ENCODE results near the gene POU2F2. TPM values are rescaled to one million over a fixed set of nuclear protein-coding genes. Genes with fewer than 3 reads are reported as not detected.

Gene POU2F2
- total and polyA plus RNA-seq, 2 experiments from 2014 or later, result 2.3 to 4.6 TPM

- Mint-ChIP-seq H3K27me3 (ENCODE audit: insufficient read depth, low read depth, poor library complexity) (no peaks in the 10 kb centered on the region), H3K4me3 (no peak overlapping the region), H3K9me3 (no peaks in the 10 kb centered on the region), H3K36me3 (ENCODE audit: low read depth) (peaks cover 63% of the 10 kb centered on the region), H3K4me1 (no peaks in the 10 kb centered on the region), H3K27ac (no peak overlapping the region)
- H3K4me3 ChIP-seq, result no peak overlapping the region
- no peak overlapping the region for H3K27ac ChIP-seq (ENCODE audit: low read depth)
- H3K4me2 ChIP-seq, result no peak overlapping the region
- H4K20me1 ChIP-seq (replicated peaks; ENCODE audit: insufficient read depth), result no peaks in the 10 kb centered on the region
- TF ChIP-seq CTCF (conservative IDR thresholded peaks at IDR 0.05; ENCODE audit: low read depth in 2 of 2) (no peak), STAT1 (IDR thresholded peaks at IDR 0.05; ENCODE audit: unreplicated experiment) (no peak), CREB1 (CRISPR knock-in tag; IDR thresholded peaks at IDR 0.05; ENCODE audit: low read depth) (no peak), EZH2phosphoT487 (IDR thresholded peaks at IDR 0.05; ENCODE audit: unreplicated experiment) (no peak), EZH2 (IDR thresholded peaks at IDR 0.05; ENCODE audit: low read depth, unreplicated experiment) (no peak), ZNF331 (CRISPR knock-in tag; IDR thresholded peaks at IDR 0.05; ENCODE audit: low read depth) (no peak), POLR2AphosphoS5 (IDR thresholded peaks at IDR 0.05; ENCODE audit: low read depth) (no peak), REST (IDR thresholded peaks at IDR 0.05; ENCODE audit: unreplicated experiment) (no peak), ZNF114 (CRISPR knock-in tag; IDR thresholded peaks at IDR 0.05) (no peak), ETS1 (IDR thresholded peaks at IDR 0.05) (no peak), ZNF462 (CRISPR knock-in tag; IDR thresholded peaks at IDR 0.05) (no peak), JUNB (IDR thresholded peaks at IDR 0.05; ENCODE audit: unreplicated experiment) (no peak), NANOG (IDR thresholded peaks at IDR 0.05; ENCODE audit: borderline replicate concordance) (no peak)
- H3K79me2 ChIP-seq (replicated peaks; ENCODE audit: insufficient read depth), result no peaks in the 10 kb centered on the region
- peaks cover 19% of the 10 kb centered on the region; the same call in 1 of the 2 replicates for H3K36me3 ChIP-seq (ENCODE audit: insufficient read depth)
- no peaks in the 10 kb centered on the region for H3K27me3 ChIP-seq (ENCODE audit: insufficient read depth)
- no peaks in the 10 kb centered on the region for H3K4me1 ChIP-seq (ENCODE audit: insufficient read depth)
- H3F3A ChIP-seq (replicated peaks; ENCODE audit: low read depth), result no peaks in the 10 kb centered on the region
- H2AFZ ChIP-seq, result no peak overlapping the region
- no peak for DNase-seq (ENCODE audit: low spot score)
- ATAC-seq, result no peak
- H3K9me2 ChIP-seq (ENCODE audit: insufficient read depth), result no peaks in the 10 kb centered on the region
Measured at GRCh38 chr19:42042455-42043170, 89.6 kb downstream of the POU2F2 start.

Data from GM23338 (cell line).